8988T (cell line): ENCODE results near the gene ADAT1.
"Not testable (repeated sequence)": the region's sequence is repeated elsewhere in the genome, so short reads cannot be mapped to it uniquely, and the experiment has no call there.

Experiments used
- DNase-seq: peaks from one replicate; pipeline ENCODE4 v3.0.0; 2011

ADAT1 gene

DNA sequence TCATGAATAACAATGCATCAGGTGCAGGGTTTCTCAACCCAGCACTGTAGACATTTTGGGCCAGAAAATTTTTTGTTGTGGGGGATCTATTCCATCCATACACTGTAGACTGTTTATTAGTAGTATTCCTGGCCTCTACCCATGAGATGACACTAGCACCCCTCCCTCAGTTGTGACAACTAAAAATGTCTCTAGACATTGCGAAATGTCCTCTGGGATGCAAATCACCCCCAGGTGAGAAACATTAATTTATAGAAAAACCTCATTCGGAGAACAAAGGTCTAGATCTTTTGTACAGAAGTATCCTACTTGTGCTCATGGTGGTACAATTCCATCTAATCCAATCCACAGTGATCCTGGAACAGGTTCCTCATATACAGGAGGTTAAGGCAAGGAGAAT lies 4.3 kb downstream of the ADAT1 start:
- DNase-seq: no peak

DNA sequence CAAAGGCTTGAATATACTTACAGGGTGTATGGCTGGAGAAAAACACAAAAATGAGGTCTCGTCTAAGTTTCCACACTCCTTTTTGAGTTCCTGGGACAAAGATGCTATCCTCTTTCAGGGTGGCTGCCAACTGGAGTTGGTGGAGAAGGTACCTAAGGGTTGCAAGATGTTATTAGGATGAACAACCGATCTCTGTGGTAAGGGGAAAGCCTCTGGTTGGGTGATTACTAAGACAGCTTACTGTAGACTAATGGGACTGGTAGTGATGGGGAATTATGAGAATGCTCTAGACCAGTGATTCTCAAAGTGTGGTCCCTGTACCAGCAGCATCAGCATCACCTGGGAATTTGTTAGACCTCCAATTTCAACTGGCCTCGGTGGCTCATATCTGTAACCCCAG lies 6.0 kb downstream of the ADAT1 start:
- DNase-seq: no peak

DNA sequence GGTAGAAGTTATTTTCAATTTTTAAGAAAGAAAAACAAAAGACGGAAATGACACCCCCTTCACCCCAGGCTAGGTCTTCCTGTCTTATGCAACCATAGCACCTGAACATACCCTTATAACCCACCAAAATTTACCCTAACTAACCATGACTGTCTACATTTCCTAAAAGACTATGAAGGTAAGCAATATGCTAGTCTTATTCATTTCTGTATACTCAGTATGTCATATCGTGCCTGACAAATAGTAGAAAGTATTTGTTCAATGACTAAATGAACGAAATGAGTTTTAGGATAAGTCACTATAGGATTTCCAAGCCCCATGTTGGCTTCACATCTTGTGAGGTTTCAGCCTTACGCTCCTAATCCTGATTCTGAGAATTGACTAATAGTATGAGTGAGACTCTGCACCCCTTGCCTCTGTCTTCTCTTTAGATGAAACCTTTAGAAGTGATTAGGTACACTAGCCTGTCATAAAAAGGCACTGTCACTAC lies 6.5 kb downstream of the ADAT1 start:
- no peak for DNase-seq

DNA sequence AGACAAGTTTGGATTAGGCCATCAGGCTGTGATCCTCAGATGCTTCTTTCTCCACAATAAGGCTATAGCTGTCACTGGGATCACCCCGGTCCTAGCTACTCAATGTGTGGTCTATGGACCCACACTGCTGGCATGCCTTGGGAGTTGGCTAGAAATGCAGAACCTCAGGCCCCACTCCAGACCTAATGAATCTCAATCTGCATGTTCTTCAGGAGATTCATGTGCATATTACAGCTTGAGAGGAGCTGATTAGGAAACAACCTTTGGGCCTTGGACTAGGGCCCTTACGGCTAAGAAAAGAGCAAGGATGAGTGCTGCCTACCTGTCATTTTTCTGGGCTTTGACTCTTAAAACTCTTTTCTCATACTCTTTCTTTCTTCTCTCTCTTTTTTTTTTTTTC lies 7.5 kb downstream of the ADAT1 start:
- no peak for DNase-seq

DNA sequence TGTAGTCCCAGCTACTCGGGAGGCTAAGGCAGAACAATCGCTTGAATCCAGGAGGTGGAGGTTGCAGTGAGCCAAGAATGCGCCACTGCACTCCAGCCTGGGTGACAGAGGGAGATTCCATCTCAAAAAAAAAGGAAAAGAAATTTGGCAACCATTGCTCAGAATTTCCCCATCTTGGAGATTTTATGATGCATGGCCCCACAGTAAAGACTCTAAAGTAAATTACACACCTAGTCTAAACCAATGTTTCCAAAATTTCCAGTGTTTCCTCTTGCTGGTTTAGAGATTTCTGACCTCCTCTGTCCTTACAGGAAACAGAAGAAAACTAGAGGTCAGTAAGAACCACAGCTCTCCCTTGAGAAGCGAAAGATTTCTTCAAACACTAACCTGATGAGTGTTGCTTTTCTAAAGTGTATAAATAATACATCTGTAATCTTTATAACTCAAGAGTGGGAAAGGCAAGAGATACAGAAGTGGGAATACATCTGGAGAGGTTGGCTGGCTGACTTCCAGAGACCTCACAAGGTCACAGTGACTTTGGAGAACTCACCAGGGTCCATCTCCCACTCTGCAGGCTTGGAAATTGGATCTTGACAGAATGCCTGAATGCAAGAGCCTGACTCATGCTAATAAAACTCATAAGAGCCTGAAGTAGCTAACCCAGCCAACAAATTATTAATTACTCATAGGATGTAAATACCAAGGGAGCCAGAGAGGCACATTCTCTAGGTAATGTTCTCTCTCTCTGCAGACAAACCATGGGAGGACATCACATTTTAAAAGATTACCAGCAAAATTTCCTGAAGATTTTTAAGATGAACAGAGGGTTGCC lies 8.8 kb downstream of the ADAT1 start:
- no peak for DNase-seq

DNA sequence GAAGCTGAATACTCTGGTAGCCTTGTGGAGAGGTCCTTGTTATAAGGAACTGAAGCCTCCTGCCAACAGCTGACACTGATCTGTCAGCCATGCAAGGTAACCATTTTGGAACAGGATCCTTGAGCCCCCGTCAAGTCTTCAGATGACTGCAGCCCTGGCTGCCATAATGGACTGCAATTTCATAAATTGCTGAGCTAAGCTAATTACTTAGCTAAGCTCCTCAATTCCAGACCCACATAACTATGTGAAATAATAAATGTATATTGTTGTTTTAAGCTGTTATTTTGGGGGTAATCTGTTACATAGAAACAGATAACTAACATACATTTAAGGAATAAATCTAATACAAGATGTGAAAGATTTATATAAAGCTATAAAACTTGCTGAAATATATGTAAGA lies 16.6 kb downstream of the ADAT1 start:
- DNase-seq: no peak

DNA sequence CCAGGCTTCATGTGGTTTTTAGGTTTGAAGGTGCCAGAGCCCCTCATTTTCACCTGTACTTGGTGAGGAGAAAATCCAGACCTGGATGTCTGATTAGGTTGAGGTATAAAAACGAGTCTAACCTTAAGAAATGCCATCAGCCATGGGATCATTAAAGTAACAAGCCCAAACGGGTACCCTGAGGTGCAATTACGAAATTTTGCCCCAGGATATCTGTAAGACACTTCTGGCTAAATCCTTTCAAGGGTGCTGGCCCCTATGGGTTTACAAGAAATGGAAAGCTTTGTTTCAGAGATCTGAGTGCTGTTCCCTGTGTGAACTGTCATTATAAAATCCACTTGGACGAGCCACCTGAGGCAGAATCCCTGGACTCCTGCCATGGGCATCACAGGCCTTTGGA lies 19.8 kb downstream of the ADAT1 start:
- DNase-seq: no peak

DNA sequence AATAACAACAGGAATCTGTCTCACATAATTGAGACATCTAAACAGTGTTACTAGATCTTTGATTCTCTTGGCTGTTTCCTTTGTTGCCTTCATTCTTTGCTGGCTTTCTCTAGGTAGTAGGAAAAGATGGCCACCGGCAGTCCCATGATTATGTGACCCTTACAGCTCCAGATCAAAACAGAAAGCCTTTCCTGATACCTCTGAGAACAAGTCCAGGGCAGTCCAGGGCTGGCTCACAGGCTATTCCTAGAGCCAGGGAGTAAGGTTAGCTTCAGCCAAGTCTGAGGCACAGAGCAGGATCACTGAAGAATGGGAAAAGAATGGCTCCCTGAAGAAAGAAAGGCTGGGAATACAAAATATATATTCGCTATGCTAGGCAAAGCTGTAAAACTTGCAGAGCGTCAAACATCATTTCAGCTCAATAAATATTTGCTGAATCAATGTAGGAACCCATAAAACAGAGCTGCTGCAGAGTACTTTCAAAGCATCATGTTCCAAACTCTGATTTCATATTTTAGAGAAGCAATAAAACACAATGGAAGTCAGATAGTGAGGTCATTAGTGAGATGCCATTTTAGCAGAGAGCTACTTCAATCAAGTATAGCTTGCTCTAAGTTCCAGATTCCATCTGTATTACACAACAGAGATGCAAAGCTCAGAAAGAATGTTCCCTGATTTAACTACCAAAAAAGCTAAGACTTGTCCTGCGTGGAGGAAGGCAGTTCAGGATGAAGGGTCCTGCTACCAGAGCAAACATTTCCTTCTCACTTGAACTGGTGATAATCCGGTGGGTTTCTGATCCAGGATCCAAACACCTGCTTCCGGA lies 23.4 kb downstream of the ADAT1 start:
- DNase-seq: no peak

DNA sequence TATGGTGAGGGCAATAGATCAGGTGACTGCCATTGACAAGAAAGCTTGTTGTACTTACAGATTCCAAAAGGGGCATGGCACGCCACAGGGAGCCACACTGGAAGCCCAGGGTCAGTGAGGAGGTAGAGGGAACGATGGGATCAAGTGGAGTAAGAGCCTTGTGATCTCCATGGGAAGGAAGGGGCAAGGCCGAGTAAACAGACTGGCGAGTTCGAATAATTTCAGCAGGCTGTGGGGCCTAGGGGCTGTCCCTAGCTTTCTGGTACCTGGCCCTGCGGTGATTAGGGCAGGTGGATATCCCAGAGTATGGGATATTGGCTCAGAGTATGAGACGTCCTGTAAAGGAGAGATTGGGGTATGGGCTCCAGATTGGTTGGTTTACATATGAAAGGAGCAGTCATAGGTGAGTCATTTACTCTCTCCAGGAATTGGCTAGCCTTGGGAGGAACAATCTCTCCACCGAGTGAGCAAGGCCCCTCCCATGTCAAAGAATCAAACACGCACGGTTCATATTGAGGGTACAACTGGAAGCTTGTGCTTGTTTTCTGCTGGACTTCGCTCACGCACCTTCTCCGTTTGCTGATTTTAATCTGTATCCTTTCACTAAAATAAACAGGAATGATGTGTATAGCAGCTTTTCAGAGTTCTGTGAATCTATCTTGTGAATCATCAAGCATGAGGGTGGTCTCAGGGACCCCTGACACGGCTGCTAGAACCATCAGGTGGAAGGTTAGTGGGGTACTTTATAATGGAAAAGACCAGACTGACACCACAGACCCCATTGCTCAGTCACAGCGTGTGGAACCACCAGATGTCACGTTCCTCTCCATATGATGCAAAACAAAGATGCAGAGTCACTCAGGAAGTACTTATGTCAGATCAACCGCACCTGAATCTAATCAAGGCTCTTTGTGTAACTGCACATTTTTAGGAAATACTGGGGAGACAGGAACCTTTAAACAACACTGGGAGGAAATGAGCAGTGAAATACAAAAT lies 29.0 kb downstream of the ADAT1 start:
- no peak for DNase-seq

DNA sequence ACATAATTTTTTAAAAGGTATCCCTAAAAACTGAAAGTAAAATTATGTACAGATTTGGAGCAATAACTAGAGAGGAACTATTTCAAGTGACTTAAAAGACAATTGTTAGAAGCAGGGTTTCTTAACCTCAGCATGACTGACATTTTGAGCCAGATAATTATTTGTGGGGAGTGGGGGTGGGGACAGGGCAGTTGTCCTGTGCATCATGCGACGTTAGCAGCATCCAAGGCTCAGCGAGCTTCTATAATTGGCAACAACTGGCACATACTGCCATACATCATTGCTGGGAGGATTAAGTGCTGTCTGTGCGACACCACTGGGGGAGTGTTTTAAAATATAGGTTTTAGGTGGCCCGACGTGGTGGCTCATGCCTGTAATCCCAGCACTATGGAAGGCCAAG lies 29.8 kb downstream of the ADAT1 start:
- no peak for DNase-seq

DNA sequence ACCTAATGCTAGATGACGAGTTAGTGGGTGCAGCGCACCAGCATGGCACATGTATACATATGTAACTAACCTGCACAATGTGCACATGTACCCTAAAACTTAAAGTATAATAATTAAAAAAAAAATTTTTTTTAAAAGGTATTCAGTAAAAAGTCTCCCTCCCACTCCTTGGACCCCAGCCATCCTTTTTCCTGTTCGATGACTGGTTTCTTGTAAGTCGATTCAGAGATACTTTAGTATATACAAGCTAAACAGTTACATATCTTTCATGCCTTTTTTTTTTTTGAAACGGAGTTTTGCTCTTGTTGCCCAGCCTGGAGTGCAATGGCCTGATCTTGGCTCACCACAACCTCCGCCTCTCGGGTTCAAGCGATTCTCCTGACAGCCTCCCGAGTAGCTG lies 31.2 kb downstream of the ADAT1 start:
- not testable (repeated sequence) for DNase-seq

DNA sequence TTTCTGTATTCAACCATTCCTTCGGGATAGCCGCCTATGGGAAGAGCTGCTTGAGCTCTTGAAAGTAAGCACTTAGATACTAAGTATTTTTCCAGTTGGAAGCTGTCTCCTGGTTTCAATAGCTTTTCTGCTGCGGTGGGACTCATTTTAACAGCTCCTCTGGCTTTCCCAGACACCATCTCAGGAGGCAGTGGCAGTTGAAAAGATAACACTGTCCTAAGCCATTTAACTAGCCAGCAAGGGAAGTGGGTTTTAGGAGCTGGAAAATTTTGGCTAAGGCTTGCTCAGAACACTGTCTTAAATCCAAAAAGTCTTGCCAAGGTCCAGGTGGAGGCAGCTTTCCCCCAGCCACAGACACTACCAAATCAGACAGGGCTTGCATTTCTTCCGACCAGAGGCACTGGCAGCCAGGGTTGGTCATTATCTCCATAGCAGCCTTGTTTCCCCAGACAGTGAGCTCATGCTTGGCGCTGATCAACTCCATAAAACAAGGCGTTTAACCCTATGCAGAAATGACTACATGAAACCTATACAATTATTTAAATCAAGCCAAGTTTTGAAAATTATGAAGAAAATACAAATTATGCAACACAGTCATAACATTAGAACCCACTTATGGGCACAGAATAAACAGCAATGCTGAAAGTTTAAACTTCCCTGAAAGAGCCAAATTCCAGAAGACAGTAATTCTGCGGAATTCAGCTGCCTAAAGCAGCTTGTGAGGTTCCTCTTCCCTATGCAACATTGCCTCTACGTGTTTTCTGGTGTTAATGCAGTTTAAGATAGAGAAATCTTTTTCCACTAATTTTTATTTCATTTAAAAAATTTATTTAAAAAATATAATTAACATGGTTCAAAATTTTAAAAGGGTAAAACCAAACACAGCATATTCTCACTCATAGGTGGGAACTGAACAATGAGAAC lies 31.9 kb downstream of the ADAT1 start:
- DNase-seq: no peak

DNA sequence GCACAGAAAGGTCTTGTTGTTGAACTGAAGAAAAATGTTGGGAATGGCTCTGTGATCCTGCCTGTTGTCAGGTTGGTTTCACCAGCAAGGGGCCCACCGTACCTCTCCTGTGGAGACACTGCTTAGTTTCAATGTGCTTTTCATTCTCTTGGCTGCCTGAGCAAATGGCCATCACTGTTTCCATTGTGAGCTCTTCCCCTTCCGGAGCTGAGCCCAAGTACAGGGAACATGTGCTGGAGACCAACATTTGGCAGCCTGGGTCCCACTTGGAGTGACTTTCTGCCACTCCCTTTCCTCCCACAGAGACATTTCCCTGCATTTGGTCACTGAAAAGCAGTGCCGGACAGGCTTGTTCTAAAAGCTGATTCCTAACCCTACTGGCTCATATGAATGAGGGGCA lies 33.8 kb downstream of the ADAT1 start:
- DNase-seq: no peak

DNA sequence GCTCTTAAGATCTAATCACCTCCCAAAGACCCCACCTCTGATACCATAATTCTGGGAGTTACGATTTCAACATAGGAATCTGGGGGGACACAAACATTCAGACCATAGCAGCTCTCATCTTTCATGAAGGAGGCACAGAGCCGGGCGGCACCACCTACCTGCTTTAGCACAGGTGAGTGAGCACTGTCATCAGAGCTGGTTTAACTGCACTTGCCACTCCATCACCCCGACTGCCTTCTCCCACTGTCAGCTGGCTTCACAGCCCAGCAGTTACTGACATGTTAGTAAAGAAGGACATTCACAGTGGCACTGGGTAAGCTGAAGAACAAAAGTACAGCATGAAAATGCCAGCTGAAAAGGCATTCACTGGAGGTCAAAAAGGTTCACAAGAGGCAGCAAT lies 34.4 kb downstream of the ADAT1 start:
- DNase-seq: no peak

DNA sequence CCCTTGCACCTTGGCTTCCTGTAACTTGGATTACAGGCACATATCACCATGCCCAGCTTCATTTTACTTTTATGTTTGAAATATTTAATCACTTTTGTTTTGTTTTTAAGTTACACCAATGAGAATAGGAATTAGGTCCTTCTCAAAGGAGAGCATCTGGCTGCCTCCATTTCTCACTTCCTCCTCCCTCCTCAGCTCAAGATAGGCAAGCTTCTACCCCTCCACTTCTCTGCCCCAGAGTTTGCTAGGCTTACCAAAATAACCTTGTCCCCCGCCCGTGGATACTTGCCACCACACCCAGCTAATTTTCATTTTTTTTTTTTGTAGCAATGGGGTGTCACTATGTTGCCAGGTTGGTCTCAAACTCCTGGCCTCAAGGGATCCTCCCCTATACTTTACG lies 39.0 kb downstream of the ADAT1 start:
- DNase-seq: no peak

DNA sequence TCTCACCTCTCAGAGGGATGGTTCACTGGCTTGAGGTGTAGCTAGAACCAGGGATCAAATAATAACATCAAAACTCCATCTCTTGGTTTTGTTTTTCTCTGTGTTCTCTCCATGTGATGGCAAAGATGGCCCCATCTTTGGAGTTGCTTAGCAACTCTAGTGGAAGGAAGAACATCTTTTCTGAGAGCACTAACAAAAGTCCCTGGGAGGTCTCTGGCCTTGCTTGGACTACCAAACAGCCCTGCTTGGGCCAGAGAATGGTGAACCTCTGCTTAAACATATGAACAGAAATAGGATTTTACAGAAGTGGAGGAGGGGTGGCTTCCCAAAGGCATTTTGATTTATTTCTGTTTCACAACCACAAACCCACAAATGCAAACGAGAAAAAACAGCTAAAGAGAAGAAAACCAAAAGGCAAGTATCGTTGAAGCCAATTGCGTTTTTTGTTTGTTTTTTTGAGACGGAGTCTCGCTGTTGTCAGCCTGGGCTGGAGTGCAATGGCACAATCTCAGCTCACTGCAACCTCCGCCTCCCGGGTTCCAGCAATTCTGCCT lies 43.7 kb downstream of the ADAT1 start:
- no peak for DNase-seq

DNA sequence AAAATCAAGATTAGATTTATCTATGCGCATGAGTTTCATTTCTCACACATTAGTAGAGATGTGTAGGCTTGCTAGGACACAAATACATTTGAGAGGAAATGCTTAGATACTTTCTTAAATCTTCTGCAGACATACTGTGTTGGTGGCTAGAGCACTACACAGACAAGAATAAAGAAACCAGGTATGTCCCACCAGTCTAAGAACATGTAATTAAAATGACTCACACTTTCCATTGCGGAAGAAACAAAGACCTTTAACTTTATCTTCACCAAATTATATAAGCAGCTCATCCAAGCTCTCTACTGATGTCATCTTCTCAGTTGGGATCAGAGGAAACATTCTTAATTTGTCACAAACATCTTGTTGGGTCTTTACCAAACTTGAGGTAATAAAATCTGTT lies 44.4 kb downstream of the ADAT1 start:
- no peak for DNase-seq

DNA sequence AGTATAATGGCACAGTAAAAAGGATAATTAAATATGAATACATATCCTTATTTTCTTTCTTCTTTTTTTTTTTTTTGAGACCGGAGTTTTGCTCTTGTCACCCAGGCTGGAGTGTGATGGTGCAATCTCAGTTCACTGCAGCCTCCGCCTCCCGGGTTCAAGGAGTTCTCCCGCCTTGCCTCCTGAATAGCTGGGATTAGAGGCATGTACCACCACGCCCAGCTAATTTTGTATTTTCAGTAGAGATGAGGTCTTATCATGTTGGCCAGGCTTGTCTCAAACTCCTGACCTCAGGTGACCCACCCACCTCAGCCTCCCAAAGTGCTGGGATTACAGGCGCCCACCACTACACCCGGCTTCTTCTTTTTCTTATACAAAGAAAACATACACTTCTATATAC lies 44.9 kb downstream of the ADAT1 start:
- no peak for DNase-seq

DNA sequence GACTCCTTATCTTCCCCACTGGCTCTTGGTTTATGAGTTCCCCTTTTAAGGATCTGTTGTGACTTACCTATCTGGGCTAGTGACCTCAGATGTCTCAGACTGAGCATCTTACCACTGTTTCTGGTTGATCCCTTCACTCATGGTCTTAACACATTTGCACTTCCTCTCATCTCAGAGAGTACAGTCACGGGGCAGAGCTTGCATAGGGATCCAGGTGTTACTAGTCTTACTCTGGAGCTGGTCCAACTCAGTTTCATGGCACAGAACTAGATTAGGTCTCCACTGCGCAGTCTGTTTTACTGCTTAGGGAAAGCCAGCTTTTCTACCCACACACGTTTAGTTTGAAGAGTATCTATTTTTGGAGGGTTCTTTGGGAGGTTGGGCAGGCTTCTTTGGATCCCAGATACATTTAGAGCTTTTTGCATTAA lies 46.7 kb downstream of the ADAT1 start:
- DNase-seq: no peak

DNA sequence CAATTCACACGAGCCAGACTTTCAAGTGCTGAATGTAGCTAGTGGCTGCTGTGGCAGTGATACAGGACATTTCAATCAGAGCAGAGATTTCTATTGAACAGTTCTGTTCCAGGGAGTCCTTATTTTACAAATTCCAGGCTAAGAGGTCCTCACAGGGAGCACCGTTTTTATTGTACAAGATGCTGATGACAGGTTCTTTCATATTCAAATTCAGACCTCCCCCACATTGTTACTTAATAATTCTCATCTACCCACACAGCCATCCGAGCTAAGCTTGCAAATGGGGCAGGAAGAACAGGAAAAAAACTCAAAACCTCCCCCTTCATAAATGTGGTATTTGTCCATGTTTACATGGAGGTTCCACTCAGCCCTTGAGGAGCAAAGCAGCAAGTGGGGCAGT lies 47.1 kb downstream of the ADAT1 start:
- DNase-seq: no peak

DNA sequence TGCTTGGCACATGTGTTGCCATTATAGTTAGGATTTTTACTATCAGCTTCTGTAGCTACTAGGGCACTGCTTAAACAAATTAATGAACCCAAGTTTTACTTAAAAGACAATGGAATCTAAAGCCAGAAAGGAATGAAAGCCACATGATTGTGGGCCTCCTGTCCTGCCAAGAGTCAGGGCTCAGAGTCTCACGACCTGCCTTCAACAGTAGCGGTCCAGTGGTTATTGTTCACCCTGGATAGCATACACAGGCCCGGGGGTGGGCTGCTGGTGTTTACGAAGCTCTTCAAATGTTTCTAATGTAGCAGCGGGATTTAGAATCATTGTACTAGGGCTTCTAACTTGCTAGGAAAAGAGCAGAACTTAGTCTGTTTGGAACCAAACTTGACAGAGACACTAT lies 49.1 kb downstream of the ADAT1 start:
- DNase-seq: no peak
